CD14-positive monocyte (primary cell): ENCODE measurements around the gene OTOS. TPM values are rescaled to one million over a fixed set of nuclear protein-coding genes. Genes with fewer than 3 reads are reported as not detected.

Experiments used
- DNase-seq, 3 donors: peaks; one replicate each; pipeline ENCODE4 v3.0.0-alpha.2; 2011 to 2022
- H2AFZ ChIP-seq: 2 replicates; pipeline ENCODE4 v1.6.0; 2012; ENCODE audit warnings: mild to moderate bottlenecking, low read depth, low read length, inconsistent platforms; ENCODE audit not compliant: insufficient read depth, poor library complexity, severe bottlenecking
- H3K27ac ChIP-seq, 2 donors: 1 replicate in 1 of 2; 2 replicates in 1 of 2; pipeline ENCODE4 v1.5.1; 2012 to 2013; ENCODE audit warnings: low read length in 2 of 2, control low read depth in 1 of 2, inconsistent platforms in 1 of 2, low read depth in 1 of 2, mild to moderate bottlenecking in 1 of 2
- H3K27me3 ChIP-seq, 2 donors: one replicate each; pipeline versions ENCODE4 v1.6.0 to v1.6.1; 2011 to 2013; ENCODE audit warnings: low read length in 2 of 2; ENCODE audit not compliant: control insufficient read depth in 2 of 2, insufficient read depth in 2 of 2
- H3K36me3 ChIP-seq, 2 donors: replicated peaks in 1 of 2; 1 replicate in 1 of 2; 2 replicates in 1 of 2; pipeline versions ENCODE4 v1.5.1 to v1.6.1; 2012 to 2013; ENCODE audit warnings: low read length in 2 of 2, control low read depth in 1 of 2, inconsistent platforms in 1 of 2, mild to moderate bottlenecking in 1 of 2; ENCODE audit not compliant: insufficient read depth in 2 of 2, control insufficient read depth in 1 of 2
- H3K4me1 ChIP-seq, 2 donors: 1 replicate in 1 of 2; 2 replicates in 1 of 2; pipeline versions ENCODE4 v1.5.1 to v1.6.1; 2012 to 2013; ENCODE audit warnings: low read length in 2 of 2, control low read depth in 1 of 2, inconsistent platforms in 1 of 2, mild to moderate bottlenecking in 1 of 2, moderate library complexity in 1 of 2; ENCODE audit not compliant: insufficient read depth in 2 of 2, control insufficient read depth in 1 of 2
- H3K4me2 ChIP-seq: replicated peaks from 2 replicates; pipeline ENCODE3; 2012; ENCODE audit warnings: low read length, moderate library complexity, mild to moderate bottlenecking; ENCODE audit not compliant: poor library complexity, severe bottlenecking; ENCODE audit errors: extremely low read depth
- H3K4me3 ChIP-seq, 3 experiments: fragments of 200-600 bp in 1 of 3; sonication (generic) in 1 of 3; replicated peaks in 1 of 3; 1 replicate in 2 of 3; 2 replicates in 1 of 3; pipeline ENCODE4 v1.5.1; 2011 to 2013; ENCODE audit warnings: low read length in 3 of 3, mild to moderate bottlenecking in 3 of 3, control low read depth in 2 of 3, low read depth in 2 of 3, inconsistent platforms in 1 of 3, moderate library complexity in 1 of 3
- H3K79me2 ChIP-seq: 2 replicates; pipeline ENCODE4 v1.6.0; 2012; ENCODE audit warnings: mild to moderate bottlenecking, control low read depth, inconsistent platforms, low read length, moderate library complexity; ENCODE audit not compliant: insufficient read depth
- H3K9ac ChIP-seq: 2 replicates; pipeline ENCODE4 v1.6.0; 2017; ENCODE audit warnings: low read length, mild to moderate bottlenecking; ENCODE audit not compliant: insufficient read depth, poor library complexity, severe bottlenecking
- H3K9me3 ChIP-seq, 2 donors: replicated peaks in 1 of 2; 1 replicate in 1 of 2; 2 replicates in 1 of 2; pipeline versions ENCODE4 v1.5.1 to v1.6.1; 2012 to 2013; ENCODE audit warnings: low read length in 2 of 2, control low read depth in 1 of 2; ENCODE audit not compliant: control insufficient read depth in 1 of 2, insufficient read depth in 1 of 2
- H4K20me1 ChIP-seq: 2 replicates; pipeline ENCODE4 v1.6.0; 2012; ENCODE audit warnings: mild to moderate bottlenecking, low read length, control low read depth, moderate library complexity; ENCODE audit not compliant: insufficient read depth
- H3K27ac Mint-ChIP-seq, 7 donors: one replicate each; pipeline ENCODE4 v1.8.0; 2020; ENCODE audit warnings: mild to moderate bottlenecking in 7 of 7, mixed read lengths in 7 of 7, moderate library complexity in 6 of 7, inconsistent platforms in 2 of 7
- H3K27me3 Mint-ChIP-seq, 3 donors: one replicate each; pipeline ENCODE4 v1.8.0; 2021 to 2022; ENCODE audit warnings: low read depth in 3 of 3, mild to moderate bottlenecking in 3 of 3, mixed read lengths in 3 of 3, moderate library complexity in 3 of 3, inconsistent platforms in 1 of 3
- H3K36me3 Mint-ChIP-seq, 2 donors: one replicate each; pipeline ENCODE4 v1.8.0; 2020; ENCODE audit warnings: mixed read lengths in 2 of 2, inconsistent platforms in 1 of 2, mild to moderate bottlenecking in 1 of 2
- H3K4me1 Mint-ChIP-seq: one replicate; pipeline ENCODE4 v1.8.0; 2020; ENCODE audit warnings: mild to moderate bottlenecking, mixed read lengths
- H3K4me3 Mint-ChIP-seq, 2 donors: one replicate each; pipeline ENCODE4 v1.8.0; 2020; ENCODE audit warnings: mild to moderate bottlenecking in 2 of 2, mixed read lengths in 2 of 2, moderate library complexity in 1 of 2
- H3K9me3 Mint-ChIP-seq, 7 donors: one replicate each; pipeline ENCODE4 v1.8.0; 2020 to 2022; ENCODE audit warnings: mixed read lengths in 7 of 7, mild to moderate bottlenecking in 6 of 7, moderate library complexity in 6 of 7, inconsistent platforms in 2 of 7
- WGBS: methylation state at CpG from one replicate; pipeline ENCODE4 v1.1.5; 2013; ENCODE audit warnings: missing lambda C conversion rate; ENCODE audit not compliant: insufficient coverage; 5-methylcytosine and 5-hydroxymethylcytosine counted together
- intact Hi-C, 2 donors: fragments of 100-400 bp; cut with micrococcal nuclease; formaldehyde crosslinking; loops; one replicate each; pipeline versions ENCODE4 v1.15.0 to v1.15.1; 2023
- polyA plus RNA-seq, 3 donors: library from polyadenylated mRNA; depleted of rRNA in 1 of 3; unstranded in 2 of 3; stranded (reverse) in 1 of 3; fragments of 300-500 nt in 2 of 3; fragments of >200 nt in 1 of 3; fragmentation: Illumina TruSeq in 2 of 3; gene quantifications; 1 replicate in 2 of 3; 2 replicates in 1 of 3; pipeline ENCODE4 v1.2.3, GENCODE V29; 2012 to 2021
- TF ChIP-seq, protein P1 (sequence below): fragments of 200-600 bp; IDR thresholded peaks from one replicate; pipeline ENCODE4 v1.8.0; 2022; ENCODE audit warnings: antibody characterized with exemption, mild to moderate bottlenecking

The OTOS gene
- polyA plus RNA-seq, 3 donors, result not detected

DNA sequence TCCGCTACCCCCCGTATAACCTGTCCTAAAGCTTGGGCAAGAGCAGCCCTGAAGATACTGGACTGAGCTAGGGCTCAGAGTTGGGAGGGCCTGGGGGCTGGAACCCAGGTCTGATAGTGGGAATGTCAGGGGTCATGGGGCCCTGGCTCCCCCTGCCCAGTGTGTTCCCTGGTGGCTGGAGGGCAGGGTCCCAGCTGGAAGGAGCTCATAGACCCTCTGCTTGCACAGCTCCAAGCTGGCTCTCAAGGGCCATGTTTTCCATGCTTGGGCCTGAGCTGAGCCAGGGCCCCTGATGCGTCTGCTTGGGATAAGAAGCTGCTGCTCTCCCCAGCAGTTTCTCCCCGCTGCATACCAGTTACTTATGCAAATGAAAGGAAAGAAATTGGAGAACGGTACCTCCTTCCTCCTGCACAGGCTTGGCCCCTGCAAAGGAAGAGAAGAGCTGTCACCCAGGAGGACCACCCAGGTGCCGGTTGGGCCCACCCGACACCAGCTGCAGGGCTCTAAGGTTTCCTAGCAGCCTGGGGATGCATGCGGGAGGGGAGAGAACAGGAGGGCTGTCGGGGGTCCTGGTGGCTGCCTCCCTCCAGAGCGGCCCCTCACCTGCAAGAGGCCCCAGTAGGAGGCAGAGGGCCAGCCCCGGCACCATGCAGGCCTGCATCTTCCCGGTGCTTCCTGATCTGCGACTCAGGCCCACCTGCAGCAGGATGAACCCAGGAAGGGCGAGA lies 628 bp downstream of the OTOS start:
- no peak overlapping the region for H3K27ac Mint-ChIP-seq
- 79% methylated on average over 9 of the region's 14 CpGs for WGBS
- Histone ChIP-seq H3K9me3 (no peaks in the 10 kb centered on the region), H3K79me2 (peaks cover 13% of the 10 kb centered on the region), H3K4me2 (no peak overlapping the region), H3K4me3 (no peak overlapping the region), H3K9ac (no peak overlapping the region), H4K20me1 (peaks cover 6% of the 10 kb centered on the region), H2AFZ (no peak overlapping the region), H3K36me3 (no peaks in the 10 kb centered on the region), H3K4me1 (peaks cover 18 to 21% of the 10 kb centered on the region in 2 donors), H3K27ac (no peak overlapping the region), H3K27me3 (peaks cover 0 to 17% of the 10 kb centered on the region in 2 donors)
- H3K4me3 Mint-ChIP-seq, result no peak overlapping the region
- TF ChIP-seq, protein P1, sequence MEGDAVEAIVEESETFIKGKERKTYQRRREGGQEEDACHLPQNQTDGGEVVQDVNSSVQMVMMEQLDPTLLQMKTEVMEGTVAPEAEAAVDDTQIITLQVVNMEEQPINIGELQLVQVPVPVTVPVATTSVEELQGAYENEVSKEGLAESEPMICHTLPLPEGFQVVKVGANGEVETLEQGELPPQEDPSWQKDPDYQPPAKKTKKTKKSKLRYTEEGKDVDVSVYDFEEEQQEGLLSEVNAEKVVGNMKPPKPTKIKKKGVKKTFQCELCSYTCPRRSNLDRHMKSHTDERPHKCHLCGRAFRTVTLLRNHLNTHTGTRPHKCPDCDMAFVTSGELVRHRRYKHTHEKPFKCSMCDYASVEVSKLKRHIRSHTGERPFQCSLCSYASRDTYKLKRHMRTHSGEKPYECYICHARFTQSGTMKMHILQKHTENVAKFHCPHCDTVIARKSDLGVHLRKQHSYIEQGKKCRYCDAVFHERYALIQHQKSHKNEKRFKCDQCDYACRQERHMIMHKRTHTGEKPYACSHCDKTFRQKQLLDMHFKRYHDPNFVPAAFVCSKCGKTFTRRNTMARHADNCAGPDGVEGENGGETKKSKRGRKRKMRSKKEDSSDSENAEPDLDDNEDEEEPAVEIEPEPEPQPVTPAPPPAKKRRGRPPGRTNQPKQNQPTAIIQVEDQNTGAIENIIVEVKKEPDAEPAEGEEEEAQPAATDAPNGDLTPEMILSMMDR, result no peak
- peaks cover 18% of the 10 kb centered on the region for H3K4me1 Mint-ChIP-seq
- intact Hi-C loops, result no loop called here
- DNase-seq, result no peak
- H3K9me3 Mint-ChIP-seq, result peaks cover 0 to 4% (median 0%) of the 10 kb centered on the region in 7 donors
- no peaks in the 10 kb centered on the region for H3K36me3 Mint-ChIP-seq
- peaks cover 8 to 30% (median 14%) of the 10 kb centered on the region in 3 donors for H3K27me3 Mint-ChIP-seq

DNA sequence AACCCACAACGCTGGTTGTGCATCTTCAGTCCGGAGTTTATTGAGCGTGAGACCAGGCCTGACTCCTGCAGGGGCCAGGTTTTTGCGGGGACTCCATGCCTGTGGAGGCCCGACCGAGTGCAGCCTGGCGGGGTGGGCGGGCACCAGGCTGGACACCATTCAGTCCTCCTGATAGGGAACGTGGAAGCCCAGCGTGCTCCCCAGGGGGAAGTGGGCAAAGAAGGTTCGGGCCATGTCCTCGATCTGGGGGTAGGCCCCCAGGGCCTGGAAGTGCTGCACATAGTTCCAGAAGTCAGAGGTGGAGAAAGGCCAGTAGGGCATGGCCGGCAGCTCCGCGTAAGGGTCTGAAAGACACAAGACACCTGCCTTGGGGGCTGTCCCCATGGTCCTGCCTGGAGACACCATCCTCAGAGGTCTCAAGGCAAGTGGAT lies 1.4 kb downstream of the OTOS start:
- H3K9ac ChIP-seq, result no peak overlapping the region
- H2AFZ ChIP-seq, result no peak overlapping the region
- WGBS, result 96% methylated on average over 15 of the region's 15 CpGs
- peaks cover 18% of the 10 kb centered on the region for H3K79me2 ChIP-seq
- H4K20me1 ChIP-seq, result peaks cover 12% of the 10 kb centered on the region
- no peaks in the 10 kb centered on the region for H3K36me3 ChIP-seq
- no peak overlapping the region for H3K27ac ChIP-seq
- peaks cover 0 to 17% of the 10 kb centered on the region in 2 donors for H3K27me3 ChIP-seq
- Mint-ChIP-seq H3K4me3 (no peak overlapping the region), H3K27me3 (peaks cover 6 to 30% (median 14%) of the 10 kb centered on the region in 3 donors), H3K9me3 (peaks cover 0 to 4% (median 0%) of the 10 kb centered on the region in 7 donors), H3K4me1 (peaks cover 25% of the 10 kb centered on the region), H3K36me3 (peaks cover 0 to 1% of the 10 kb centered on the region in 2 donors), H3K27ac (no peak overlapping the region)
- TF ChIP-seq, protein P1, result no peak
- intact Hi-C loops, result no loop called here
- H3K4me2 ChIP-seq, result no peak overlapping the region
- H3K9me3 ChIP-seq, result no peaks in the 10 kb centered on the region
- no peak overlapping the region for H3K4me3 ChIP-seq
- DNase-seq, result no peak
- peaks cover 19 to 22% of the 10 kb centered on the region in 2 donors for H3K4me1 ChIP-seq
